Purkinje cell (primary cell): ENCODE data around the gene MYEOV. TPM values are rescaled to one million over a fixed set of nuclear protein-coding genes. Genes with fewer than 3 reads are reported as not detected.

Experiments used
- polyA plus RNA-seq: library from polyadenylated mRNA; unstranded; fragments of >200 nt; fragmentation: Nextera tagmentation; gene quantifications from 2 replicates; pipeline ENCODE4 v1.2.1, GENCODE V29; 2014

MYEOV gene
- not detected in 2 replicates for polyA plus RNA-seq

DNA sequence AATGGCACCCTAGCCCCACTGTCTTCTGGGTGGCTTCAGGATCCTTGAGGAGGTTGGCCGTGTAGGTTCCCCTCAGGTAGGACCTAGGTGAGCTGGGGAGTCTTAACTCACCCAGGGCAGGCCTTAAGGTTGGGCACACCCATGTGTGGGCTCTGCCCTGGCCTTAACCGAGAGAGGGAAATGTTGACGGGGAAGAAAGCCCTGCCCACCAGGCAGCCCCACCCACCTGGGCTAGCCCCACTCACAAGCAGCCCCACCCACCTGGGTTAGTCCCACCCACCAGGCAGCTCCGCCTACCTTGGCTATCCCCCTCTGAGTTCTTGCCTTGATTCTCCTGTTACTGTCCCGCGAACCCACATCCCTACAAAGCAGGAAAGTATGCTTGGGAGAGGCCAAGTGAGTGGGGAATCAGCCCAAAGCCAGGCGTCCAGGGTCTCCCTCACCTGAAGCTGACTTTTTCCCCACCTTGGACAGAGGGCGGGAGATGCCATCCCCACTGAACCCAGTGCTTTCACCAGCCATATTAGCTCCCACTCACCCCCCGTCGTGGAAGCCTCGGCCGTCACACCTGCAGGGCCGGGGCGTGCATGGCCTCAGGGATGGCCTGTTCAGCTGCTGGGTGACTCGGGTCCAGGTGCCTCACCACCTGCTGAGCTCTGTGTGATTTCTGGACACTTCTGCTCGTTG lies at the start of gene MYEOV:
Gene MYEOV, plus strand, starts transcription at position 337 of the 687 bp plus-strand sequence. CDS start 1,200 bp downstream, outside the sequence.

Other genes with a start within 250 kb of the MYEOV start
- gene TPCN2, start 245.2 kb upstream of the MYEOV start, polyA plus RNA-seq: 0.71 and 0.93 TPM in 2 replicates
- gene SMIM38, start 138.2 kb upstream of the MYEOV start, polyA plus RNA-seq: not detected in 2 replicates
- gene LINC01488, start 187.5 kb downstream of the MYEOV start, polyA plus RNA-seq: not detected in 2 replicates